Renal pelvis (tissue), 4 donors: ENCODE measurements around the gene ARL3. TPM values are rescaled to one million over a fixed set of nuclear protein-coding genes. Genes with fewer than 3 reads are reported as not detected.
"Not testable (repeated sequence)": the region's sequence is repeated elsewhere in the genome, so short reads cannot be mapped to it uniquely, and the experiment has no call there.

Experiments used
- DNase-seq: peaks from one replicate; pipeline ENCODE4 v3.0.0-alpha.2; 2013
- polyA plus RNA-seq, 3 donors: library from polyadenylated mRNA; unstranded; fragments of 120-200 nt; gene quantifications; one replicate each; pipeline ENCODE4 v1.2.1, GENCODE V29; 2013; ENCODE audit not compliant: insufficient read length in 3 of 3

The ARL3 gene
- polyA plus RNA-seq, 3 donors: 30.5 to 31.3 (median 30.9) TPM

GRCh38 chr10:102675666-102676533 lies 38.3 kb downstream of the ARL3 start:
- no peak for DNase-seq

DNA sequence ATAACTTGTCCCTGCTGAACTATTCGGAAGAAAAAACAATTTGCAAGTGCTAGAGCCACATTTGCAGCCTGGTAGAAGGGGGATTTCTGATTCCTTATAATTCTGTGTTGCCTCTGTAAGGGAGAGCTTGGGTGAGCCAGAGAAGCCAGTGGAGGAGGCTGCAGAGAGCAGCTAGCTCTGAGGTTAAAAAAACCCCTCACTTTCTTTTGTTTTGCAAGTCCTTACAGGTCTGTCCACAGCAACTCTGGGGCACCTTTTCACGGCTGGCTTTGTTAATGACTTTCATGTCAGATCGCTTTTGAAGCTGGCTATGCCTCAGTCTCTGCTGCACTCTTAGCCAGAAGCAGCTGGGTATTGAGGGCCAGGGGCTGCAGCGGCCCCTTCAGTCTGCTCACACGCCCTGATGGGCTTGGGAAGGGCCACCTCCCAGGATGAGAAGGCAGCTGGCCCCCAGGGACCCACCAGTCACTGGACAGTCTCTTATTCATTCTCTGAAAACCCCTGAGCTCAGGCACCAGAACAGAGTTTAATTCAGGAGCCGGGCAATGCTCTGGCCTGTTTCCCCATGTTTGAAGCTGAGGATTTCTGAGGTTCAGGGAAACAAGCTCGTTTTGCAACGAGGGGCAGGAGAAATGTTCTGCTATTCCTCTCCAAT lies 39.1 kb downstream of the ARL3 start:
- no peak for DNase-seq

DNA sequence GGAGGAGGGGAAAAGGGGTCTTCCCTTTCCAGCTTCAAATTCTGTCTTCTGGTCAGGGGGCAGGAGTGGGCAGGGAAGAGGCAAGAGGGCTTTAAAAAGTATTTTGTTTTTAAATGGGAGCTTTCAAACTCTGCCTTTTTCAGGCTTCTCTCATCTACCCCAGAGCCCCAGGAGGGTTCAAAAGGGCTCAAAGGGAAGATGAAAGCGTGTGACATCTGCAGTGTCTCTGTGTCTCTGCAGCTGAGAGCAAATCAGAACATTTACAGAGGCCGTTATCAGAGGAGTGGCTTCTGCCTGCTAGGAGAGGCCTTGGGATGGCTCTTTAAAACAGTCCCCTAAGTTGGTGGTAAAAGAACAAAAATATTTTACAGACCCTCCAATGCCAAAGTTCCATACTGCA lies 39.6 kb downstream of the ARL3 start:
- no peak for DNase-seq

GRCh38 chr10:102673819-102674511 lies 40.2 kb downstream of the ARL3 start:
- DNase-seq: no peak

DNA sequence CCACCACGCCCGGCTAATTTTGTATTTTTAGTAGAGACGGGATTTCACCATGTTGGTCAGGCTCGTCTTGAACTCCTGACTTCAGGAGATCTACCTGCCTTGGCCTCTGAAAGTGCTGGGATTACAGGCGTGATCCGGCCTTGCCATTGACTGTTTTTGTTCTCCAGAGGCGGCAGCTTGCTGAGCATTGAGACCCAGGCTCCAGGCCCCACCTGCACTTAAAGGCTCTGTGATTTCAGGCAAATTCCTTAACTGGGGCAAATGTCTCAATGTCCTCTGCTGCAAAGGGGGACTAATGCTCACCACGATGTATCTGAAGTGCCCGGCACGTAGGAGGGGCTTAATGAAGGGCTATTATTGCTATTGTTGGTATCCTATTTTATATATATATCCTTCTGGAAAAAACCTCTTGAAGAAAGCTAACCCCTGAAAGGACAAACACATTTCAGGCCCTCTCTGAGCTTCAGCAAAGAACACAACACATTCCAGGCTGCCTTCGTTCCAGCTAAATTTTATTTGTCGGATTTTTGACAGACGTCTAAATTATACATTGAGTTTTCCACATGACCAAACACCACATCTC lies 40.9 kb downstream of the ARL3 start:
- DNase-seq: no peak

DNA sequence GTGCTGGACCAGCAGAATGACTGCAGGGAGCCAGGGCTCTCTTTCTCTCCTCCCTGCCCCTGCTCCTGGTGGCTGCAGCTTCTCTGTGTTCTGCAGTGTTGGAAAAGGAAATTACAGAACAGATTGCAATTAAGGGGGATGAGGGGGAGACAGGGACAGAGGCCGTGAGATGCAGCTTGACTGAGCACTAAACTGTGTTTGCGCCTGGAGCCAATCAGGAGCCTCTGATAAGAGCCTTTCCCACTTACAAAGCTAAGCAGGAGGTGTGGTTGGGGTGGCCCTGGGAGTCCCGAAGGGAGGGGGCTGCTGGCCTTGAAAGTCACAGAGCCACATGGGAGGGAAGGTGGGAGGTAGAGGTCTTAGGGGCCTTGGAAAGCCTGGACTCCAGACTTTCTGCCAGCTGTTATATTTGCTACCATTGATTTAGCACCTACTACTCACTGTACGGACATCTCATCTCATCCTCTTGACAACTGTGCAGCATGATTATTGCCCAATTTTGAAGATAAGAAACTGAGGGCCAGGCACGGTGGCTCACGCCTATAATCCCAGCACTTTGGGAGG lies 43.2 kb downstream of the ARL3 start:
- no peak for DNase-seq

- DNase-seq: no peak
Observed at GRCh38 chr10:102670065-102670670, 44.0 kb downstream of the ARL3 start.

DNA sequence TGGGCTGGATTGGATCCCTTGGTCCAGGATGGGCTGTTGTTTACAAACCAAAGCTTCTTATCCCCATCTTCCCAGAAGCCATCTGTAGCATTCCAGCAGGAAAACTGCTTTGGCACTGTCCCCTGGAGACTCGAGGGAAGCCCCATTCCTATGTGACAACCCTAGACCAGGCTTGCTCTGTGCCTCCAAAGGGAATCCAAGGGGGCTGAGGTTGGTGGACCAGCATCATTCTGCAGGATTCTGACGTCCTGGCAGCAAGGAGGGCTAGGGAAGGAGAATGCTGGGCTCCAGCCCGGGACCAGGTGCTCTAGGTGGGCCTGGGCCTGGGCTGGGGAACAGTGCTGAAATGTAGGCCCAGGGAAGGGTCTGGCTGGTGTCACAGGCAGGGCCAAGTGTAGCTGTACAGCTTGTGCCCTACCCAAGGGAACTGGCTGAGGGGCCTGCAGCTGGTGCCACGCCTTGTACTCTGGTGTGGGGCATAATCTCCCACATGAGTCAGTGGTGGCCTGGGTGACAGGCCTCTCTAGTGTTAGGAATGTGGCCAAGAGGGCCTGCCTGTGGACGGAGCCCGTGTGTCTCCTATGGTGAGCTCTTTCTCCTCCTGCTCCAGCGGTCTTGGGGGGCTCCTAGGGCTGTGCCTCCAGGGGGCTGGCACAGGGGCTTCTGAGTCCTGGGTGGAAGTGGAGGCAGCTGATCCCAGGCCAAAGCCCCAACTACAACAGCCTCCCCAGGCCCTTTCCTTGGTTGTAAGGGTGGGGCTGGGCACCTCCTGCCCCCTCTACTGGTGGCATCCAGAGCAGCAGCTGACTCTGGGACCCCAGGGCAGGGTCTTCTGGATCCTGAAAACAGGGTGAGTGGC lies 44.8 kb downstream of the ARL3 start:
- no peak for DNase-seq

- DNase-seq: no peak
Observed at GRCh38 chr10:102668326-102669107, 45.7 kb downstream of the ARL3 start.

DNA sequence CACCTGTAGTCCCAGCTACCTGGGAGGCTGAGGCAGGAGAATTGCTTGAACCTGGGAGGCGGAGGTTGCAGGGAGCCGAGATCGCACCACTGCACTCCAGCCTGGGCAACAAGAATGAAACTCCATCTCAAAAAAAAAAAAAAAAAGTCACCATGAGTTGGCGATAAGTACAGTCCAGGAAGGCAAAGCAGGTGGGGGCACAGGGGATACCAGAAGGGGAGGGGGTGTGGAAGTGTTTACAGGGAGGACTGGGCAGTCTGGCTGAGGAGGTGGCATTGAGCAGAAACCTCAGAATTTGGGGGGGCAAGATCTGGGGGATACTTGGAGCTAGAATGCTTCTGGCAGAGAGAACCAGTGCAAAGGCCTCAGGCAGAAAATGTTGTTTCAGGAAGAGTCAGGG lies 46.8 kb downstream of the ARL3 start:
- not testable (repeated sequence) for DNase-seq

GRCh38 chr10:102665904-102666509 lies 48.2 kb downstream of the ARL3 start:
- no peak for DNase-seq

DNA sequence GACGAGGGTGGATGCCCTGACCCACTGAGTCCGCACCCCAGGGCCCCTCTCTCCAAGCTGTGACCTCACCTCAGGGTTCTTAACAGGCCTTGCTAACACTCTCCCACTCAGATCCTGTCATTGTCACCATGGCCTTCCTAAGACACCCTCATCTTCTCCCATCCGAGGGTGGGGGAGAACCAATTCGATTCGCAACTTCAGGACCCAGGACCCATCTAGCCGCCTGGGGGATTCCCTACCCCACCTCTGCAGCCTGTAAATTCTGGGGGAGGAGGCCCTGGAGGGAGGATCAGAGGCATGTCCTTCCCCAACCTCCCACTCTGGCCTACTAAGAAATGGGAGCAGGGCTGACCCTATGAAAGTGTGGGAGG lies 52.6 kb downstream of the ARL3 start:
- DNase-seq: no peak

DNA sequence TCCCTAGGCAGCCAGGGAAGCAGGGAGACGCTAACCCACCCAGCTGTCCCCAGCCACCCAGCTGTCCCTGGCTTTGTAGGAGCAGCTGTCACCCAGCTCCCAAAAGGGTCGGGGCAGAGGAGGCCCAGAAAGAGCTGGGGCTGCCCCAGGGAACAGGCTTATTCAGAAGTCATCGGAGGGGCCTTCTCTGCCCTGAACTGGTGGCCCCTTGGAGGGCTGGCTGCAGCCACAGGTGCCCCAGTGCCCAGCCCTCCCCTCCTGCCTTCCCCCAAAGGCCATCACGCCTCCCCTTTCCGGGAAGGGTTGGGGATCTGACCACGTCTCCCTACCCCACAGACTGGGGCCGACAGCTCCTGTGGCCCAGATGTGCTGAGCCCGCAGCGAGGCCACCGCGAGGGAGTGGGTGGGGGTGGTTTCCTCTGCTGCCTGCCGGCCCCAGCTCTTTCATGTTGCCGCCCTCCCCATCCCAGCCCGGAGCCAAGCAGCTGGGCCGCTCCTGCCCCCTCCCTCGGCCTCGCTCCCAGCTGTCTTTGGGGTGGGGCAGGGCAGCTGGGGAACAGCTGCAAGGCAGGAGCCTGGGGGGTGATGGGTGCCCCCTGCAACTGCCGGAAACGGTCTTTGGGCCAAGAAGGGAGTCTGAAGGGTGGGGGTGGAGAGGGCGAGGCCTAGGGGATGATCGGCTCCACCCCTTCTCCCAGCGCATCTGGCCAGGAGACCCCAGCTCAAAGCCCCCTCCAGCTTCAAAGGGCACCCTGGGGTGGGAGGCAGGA lies 53.1 kb downstream of the ARL3 start:
- DNase-seq: no peak

GRCh38 chr10:102658802-102659201 lies 55.4 kb downstream of the ARL3 start:
- DNase-seq: no peak

GRCh38 chr10:102657984-102658724 lies 56.0 kb downstream of the ARL3 start:
- no peak for DNase-seq

DNA sequence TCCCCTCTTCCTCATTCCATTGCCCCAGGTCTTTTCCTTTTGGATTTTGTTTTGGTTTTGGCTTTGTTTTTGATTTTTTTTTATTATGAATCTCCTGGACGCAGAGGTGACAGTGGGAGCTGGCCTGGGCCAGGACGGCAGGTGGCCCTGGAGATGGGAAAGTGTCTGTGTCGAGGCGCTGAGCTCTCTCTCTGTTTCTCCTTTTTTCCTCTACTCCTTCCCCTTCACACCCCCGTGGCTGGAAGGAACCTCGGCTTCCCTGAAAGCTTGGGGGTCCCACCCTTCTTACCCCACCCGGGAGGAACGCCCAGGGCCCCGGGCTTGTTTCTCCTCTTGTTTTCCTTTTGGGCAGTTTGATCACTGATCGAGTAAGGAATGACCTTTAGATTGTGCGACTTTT lies 56.7 kb downstream of the ARL3 start:
- DNase-seq: no peak

DNA sequence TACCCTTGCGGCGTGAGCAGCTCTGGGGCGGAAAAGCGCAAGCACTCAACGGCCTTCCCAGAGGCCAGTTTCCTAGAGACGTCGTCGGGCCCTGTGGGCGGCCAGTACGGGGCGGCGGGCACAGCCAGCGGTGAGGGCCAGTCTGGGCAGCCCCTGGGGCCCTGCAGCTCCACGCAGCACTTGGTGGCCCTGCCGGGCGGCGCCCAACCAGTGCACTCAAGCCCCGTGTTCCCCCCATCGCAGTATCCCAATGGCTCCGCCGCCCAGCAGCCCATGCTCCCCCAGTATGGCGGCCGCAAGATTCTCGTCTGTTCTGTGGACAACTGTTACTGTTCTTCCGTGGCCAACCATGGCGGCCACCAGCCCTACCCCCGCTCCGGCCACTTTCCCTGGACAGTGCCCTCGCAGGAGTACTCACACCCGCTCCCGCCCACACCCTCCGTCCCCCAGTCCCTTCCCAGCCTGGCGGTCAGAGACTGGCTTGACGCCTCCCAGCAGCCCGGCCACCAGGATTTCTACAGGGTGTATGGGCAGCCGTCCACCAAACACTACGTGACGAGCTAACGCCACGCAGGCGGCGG lies 57.3 kb downstream of the ARL3 start:
- DNase-seq: no peak

GRCh38 chr10:102656026-102656425 lies 58.2 kb downstream of the ARL3 start:
- DNase-seq: no peak
